Upper lobe of left lung (tissue), 4 donors: Measurements from ENCODE around the gene RAPGEFL1.

Experiments
- CTCF ChIP-seq, 6 experiments: fragments of 450-650 bp in 4 of 6; fragments of 200-600 bp in 2 of 6; sonication (generic) in 2 of 6; IDR thresholded peaks; one replicate each; pipeline ENCODE4 v1.5.1; 2016 to 2019; ENCODE audit warnings: antibody characterized with exemption in 6 of 6
- POLR2A ChIP-seq, 4 donors: fragments of 450-650 bp; IDR thresholded peaks; one replicate each; pipeline ENCODE4 v1.5.1; 2016 to 2017; ENCODE audit warnings: antibody characterized with exemption in 4 of 4, mild to moderate bottlenecking in 2 of 4
- POLR2AphosphoS5 ChIP-seq, 2 donors: sonication (generic); formaldehyde crosslinking; IDR thresholded peaks; one replicate each; pipeline ENCODE4 v1.5.1; 2017; ENCODE audit warnings: antibody characterized with exemption in 2 of 2

- no peak for TF ChIP-seq POLR2A (IDR thresholded peaks at IDR 0.05)
- no peak for TF ChIP-seq CTCF (IDR thresholded peaks at IDR 0.05)
- no peak for TF ChIP-seq POLR2AphosphoS5 (IDR thresholded peaks at IDR 0.05)
These were observed 538 bp upstream of the RAPGEFL1 start for GRCh38 chr17:40176754-40177110.
